ENCODE measurements around the gene TRIM59.

GRCh38 chr3:160498202-160498601 is 48.6 kb upstream of the TRIM59 start:
- TF ChIP-seq EZH2 (IDR thresholded peaks at IDR 0.05) (no peak), CTCF (IDR thresholded peaks at IDR 0.05) (no peak), EZH2phosphoT487 (IDR thresholded peaks at IDR 0.05) (no peak)
